Peyer's patch (tissue), 4 donors: ENCODE results near the gene GALNT13.

ENCODE experiments used
- POLR2A ChIP-seq, 2 donors: fragments of 450-650 bp; IDR thresholded peaks; one replicate each; pipeline ENCODE4 v1.5.1; 2017; ENCODE audit warnings: antibody characterized with exemption in 2 of 2, mild to moderate bottlenecking in 2 of 2, moderate library complexity in 2 of 2
- TF ChIP-seq, protein P1 (sequence below), 6 experiments: fragments of 450-650 bp in 4 of 6; fragments of 200-600 bp in 2 of 6; sonication (generic) in 1 of 6; IDR thresholded peaks; one replicate each; pipeline ENCODE4 v1.5.1; 2017 to 2019; ENCODE audit warnings: antibody characterized with exemption in 6 of 6, mild to moderate bottlenecking in 3 of 6, moderate library complexity in 1 of 6

DNA sequence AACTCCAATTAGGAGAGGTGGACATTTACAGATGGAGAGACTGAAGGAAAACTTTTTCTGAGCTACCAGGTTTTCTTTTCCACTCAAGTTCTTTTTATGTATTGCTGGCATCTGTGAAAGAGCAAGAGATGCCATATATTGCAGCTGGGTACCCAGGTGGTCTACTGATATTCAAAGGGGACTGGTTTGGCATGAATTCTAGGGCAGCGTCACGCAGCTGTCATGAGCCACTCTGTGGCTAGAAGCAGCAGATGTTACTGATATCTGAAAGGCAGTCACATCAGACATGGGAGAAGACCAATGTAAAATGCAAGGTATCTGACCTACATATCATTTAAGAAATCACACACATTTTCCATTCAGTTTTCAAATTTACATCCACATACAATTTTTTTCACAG is 408.8 kb downstream of the GALNT13 start:
- TF ChIP-seq, protein P1, sequence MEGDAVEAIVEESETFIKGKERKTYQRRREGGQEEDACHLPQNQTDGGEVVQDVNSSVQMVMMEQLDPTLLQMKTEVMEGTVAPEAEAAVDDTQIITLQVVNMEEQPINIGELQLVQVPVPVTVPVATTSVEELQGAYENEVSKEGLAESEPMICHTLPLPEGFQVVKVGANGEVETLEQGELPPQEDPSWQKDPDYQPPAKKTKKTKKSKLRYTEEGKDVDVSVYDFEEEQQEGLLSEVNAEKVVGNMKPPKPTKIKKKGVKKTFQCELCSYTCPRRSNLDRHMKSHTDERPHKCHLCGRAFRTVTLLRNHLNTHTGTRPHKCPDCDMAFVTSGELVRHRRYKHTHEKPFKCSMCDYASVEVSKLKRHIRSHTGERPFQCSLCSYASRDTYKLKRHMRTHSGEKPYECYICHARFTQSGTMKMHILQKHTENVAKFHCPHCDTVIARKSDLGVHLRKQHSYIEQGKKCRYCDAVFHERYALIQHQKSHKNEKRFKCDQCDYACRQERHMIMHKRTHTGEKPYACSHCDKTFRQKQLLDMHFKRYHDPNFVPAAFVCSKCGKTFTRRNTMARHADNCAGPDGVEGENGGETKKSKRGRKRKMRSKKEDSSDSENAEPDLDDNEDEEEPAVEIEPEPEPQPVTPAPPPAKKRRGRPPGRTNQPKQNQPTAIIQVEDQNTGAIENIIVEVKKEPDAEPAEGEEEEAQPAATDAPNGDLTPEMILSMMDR (IDR thresholded peaks at IDR 0.05) = no peak
- no peak for TF ChIP-seq POLR2A (IDR thresholded peaks at IDR 0.05)
